Ishikawa (cell line): ENCODE measurements around the gene OR8H3.

Experiments
- CEBPB ChIP-seq: IDR thresholded peaks from 2 replicates; pipeline ENCODE4 v1.6.1; 2012
- CREB1 ChIP-seq: IDR thresholded peaks from 2 replicates; pipeline ENCODE4 v1.6.1; 2012; ENCODE audit warnings: low read depth
- EGR1 ChIP-seq: IDR thresholded peaks from 2 replicates; pipeline ENCODE4 v1.6.1; 2012
- EP300 ChIP-seq: IDR thresholded peaks from 2 replicates; pipeline ENCODE4 v1.6.1; 2012; ENCODE audit warnings: borderline replicate concordance
- FOXM1 ChIP-seq: IDR thresholded peaks from 2 replicates; pipeline ENCODE4 v1.6.1; 2012; ENCODE audit warnings: low read depth, borderline replicate concordance
- MAX ChIP-seq: IDR thresholded peaks from 2 replicates; pipeline ENCODE4 v1.6.1; 2012
- NFIC ChIP-seq: IDR thresholded peaks from 2 replicates; pipeline ENCODE4 v1.6.1; 2012
- RAD21 ChIP-seq: IDR thresholded peaks from 2 replicates; pipeline ENCODE4 v1.6.1; 2012; ENCODE audit warnings: low read depth
- REST ChIP-seq: IDR thresholded peaks from 2 replicates; pipeline ENCODE4 v1.6.1; 2012; ENCODE audit warnings: low read depth, mild to moderate bottlenecking
- TAF1 ChIP-seq: IDR thresholded peaks from 2 replicates; pipeline ENCODE4 v1.6.1; 2012; ENCODE audit warnings: low read depth, mild to moderate bottlenecking
- TCF12 ChIP-seq: IDR thresholded peaks from 2 replicates; pipeline ENCODE4 v1.6.1; 2012; ENCODE audit warnings: low read depth
- TEAD4 ChIP-seq: IDR thresholded peaks from 2 replicates; pipeline ENCODE4 v1.6.1; 2012
- USF1 ChIP-seq: IDR thresholded peaks from 2 replicates; pipeline ENCODE4 v1.6.1; 2012
- YY1 ChIP-seq: IDR thresholded peaks from 2 replicates; pipeline ENCODE4 v1.6.1; 2012; ENCODE audit warnings: low read depth
- ZBTB7A ChIP-seq: IDR thresholded peaks from 2 replicates; pipeline ENCODE4 v1.6.1; 2012; ENCODE audit warnings: low read depth

The OR8H3 gene

GRCh38 chr11:56172256-56172830 is 50.2 kb downstream of the OR8H3 start:
- TF ChIP-seq REST (no peak), NFIC (no peak), EP300 (no peak), RAD21 (no peak), MAX (no peak), CREB1 (no peak), USF1 (no peak), TEAD4 (no peak), EGR1 (no peak), TCF12 (no peak), ZBTB7A (no peak), TAF1 (no peak), CEBPB (no peak), YY1 (no peak), FOXM1 (no peak)
